A673 (cell line): ENCODE data around the gene ASB15. TPM values are rescaled to one million over a fixed set of nuclear protein-coding genes. Genes with fewer than 3 reads are reported as not detected.

Experiments used
- BruUV-seq: library from RNA; stranded (reverse); fragments of 400-500 nt; replicated peaks from 2 replicates; lab custom pipeline; 2021; lab: Mats Ljungman, UMichigan
- CTCF ChIA-PET: fragments of 300-600 bp; sonication (Branson Sonifier 250); formaldehyde crosslinking; loops from one replicate; lab custom pipeline; 2022; ENCODE audit warnings: antibody characterized with exemption; lab: Charles Lee
- POLR2A ChIA-PET: fragments of 300-600 bp; sonication (Branson Sonifier 250); formaldehyde crosslinking; loops from one replicate; lab custom pipeline; 2022; ENCODE audit warnings: antibody characterized with exemption; ENCODE audit not compliant: low non-redundant PET; lab: Charles Lee
- DNase-seq: peaks from one replicate; pipeline ENCODE4 v3.0.0-alpha.2; 2015; ENCODE audit warnings: low spot score
- H3K27ac ChIP-seq: fragments of 200-600 bp; sonication (generic); 2 replicates; pipeline ENCODE4 v1.5.1; 2016; ENCODE audit warnings: mixed run types, low read depth, mild to moderate bottlenecking, mixed read lengths, antibody characterized with exemption, low read length; ENCODE audit not compliant: poor library complexity, severe bottlenecking
- H3K27me3 ChIP-seq: fragments of 200-600 bp; sonication (generic); replicated peaks from 2 replicates; pipeline ENCODE4 v1.6.1; 2017; ENCODE audit warnings: mixed run types, low read depth, mild to moderate bottlenecking, mixed read lengths, antibody characterized with exemption, low read length; ENCODE audit not compliant: insufficient read depth, poor library complexity
- H3K36me3 ChIP-seq: fragments of 200-600 bp; sonication (generic); 2 replicates; pipeline ENCODE4 v1.6.1; 2016; ENCODE audit warnings: mixed run types, mild to moderate bottlenecking, mixed read lengths, antibody characterized with exemption, low read length; ENCODE audit not compliant: insufficient read depth, poor library complexity, severe bottlenecking
- H3K4me1 ChIP-seq: fragments of 200-600 bp; sonication (generic); 2 replicates; pipeline ENCODE4 v1.6.1; 2017; ENCODE audit warnings: mixed run types, mild to moderate bottlenecking, mixed read lengths, antibody characterized with exemption, low read length; ENCODE audit not compliant: insufficient read depth, poor library complexity, severe bottlenecking
- H3K4me3 ChIP-seq: fragments of 200-600 bp; sonication (generic); 2 replicates; pipeline ENCODE4 v1.5.1; 2016; ENCODE audit warnings: low read depth, mixed run types, mild to moderate bottlenecking, mixed read lengths, low read length; ENCODE audit not compliant: poor library complexity, severe bottlenecking
- H3K9me3 ChIP-seq: fragments of 200-600 bp; sonication (generic); 2 replicates; pipeline ENCODE4 v1.6.1; 2016; ENCODE audit warnings: mixed run types, low read depth, mild to moderate bottlenecking, mixed read lengths, antibody characterized with exemption, low read length; ENCODE audit not compliant: poor library complexity, severe bottlenecking
- CTCF ChIP-seq: fragments of 300-800, 200-600 bp; sonication (generic); conservative IDR thresholded peaks from 2 replicates; pipeline ENCODE4 v1.5.1; 2017; ENCODE audit warnings: low read depth, mild to moderate bottlenecking, antibody characterized with exemption, low read length, moderate library complexity, mixed read lengths
- EZH2 ChIP-seq: fragments of 200-600 bp; sonication (generic); IDR thresholded peaks from 2 replicates; pipeline ENCODE4 v1.6.1; 2017; ENCODE audit warnings: borderline replicate concordance, low read depth, mild to moderate bottlenecking, mixed read lengths, antibody characterized with exemption, low read length; ENCODE audit not compliant: poor library complexity, severe bottlenecking
- intact Hi-C: fragments of 100-400 bp; cut with micrococcal nuclease; formaldehyde crosslinking; loops from one replicate; pipeline ENCODE4 v1.10.0; 2022; ENCODE audit not compliant: unreplicated experiment
- total RNA-seq: library from RNA; stranded (reverse); gene quantifications from 2 replicates; pipeline ENCODE4 v1.2.3, GENCODE V29; 2021

ASB15 gene
- total RNA-seq, 1 experiment from 2014 or later = not detected

- POLR2A ChIA-PET = no interaction called here
- Histone ChIP-seq H3K9me3 (no peaks in the 10 kb centered on the region), H3K4me3 (no peak overlapping the region), H3K27ac (no peak overlapping the region), H3K36me3 (no peaks in the 10 kb centered on the region), H3K27me3 (no peaks in the 10 kb centered on the region), H3K4me1 (no peaks in the 10 kb centered on the region)
- CTCF ChIA-PET = no interaction called here
- DNase-seq = no peak
- intact Hi-C loops = loop anchor here (10.0 kb wide), 1 partner anchor 128 kb away; no protein-coding TSS in a partner anchor
- no peak for TF ChIP-seq EZH2
- no peak for TF ChIP-seq CTCF
- no TSS peak for BruUV-seq
Measured at GRCh38 chr7:123622660-123623386, 21.2 kb downstream of the ASB15 start.

GRCh38 chr7:123624527-123625183 lies 23.0 kb downstream of the ASB15 start:
- ChIA-PET POLR2A (no interaction called here), CTCF (interaction anchor here (1.0 kb wide), 1 partner anchor 130 kb away, joined by 4 read pairs; no protein-coding TSS in a partner anchor)
- Histone ChIP-seq H3K4me3 (no peak overlapping the region), H3K9me3 (no peaks in the 10 kb centered on the region), H3K27ac (no peak overlapping the region), H3K27me3 (no peaks in the 10 kb centered on the region), H3K4me1 (no peaks in the 10 kb centered on the region), H3K36me3 (no peaks in the 10 kb centered on the region)
- no TSS peak for BruUV-seq
- intact Hi-C loops = loop anchor here (10.0 kb wide), 1 partner anchor 130 kb away; no protein-coding TSS in a partner anchor
- TF ChIP-seq EZH2 (no peak), CTCF (peak; percentile 69)
- peak; percentile 42 for DNase-seq

GRCh38 chr7:123625254-123625653 lies 23.6 kb downstream of the ASB15 start:
- Histone ChIP-seq H3K4me1 (no peaks in the 10 kb centered on the region), H3K27me3 (no peaks in the 10 kb centered on the region), H3K27ac (no peak overlapping the region), H3K9me3 (no peaks in the 10 kb centered on the region), H3K4me3 (no peak overlapping the region), H3K36me3 (no peaks in the 10 kb centered on the region)
- TF ChIP-seq EZH2 = no peak
- TF ChIP-seq CTCF = no peak
- ChIA-PET CTCF (no interaction called here), POLR2A (no interaction called here)
- DNase-seq = no peak
- intact Hi-C loops = loop anchor here (10.0 kb wide), 1 partner anchor 130 kb away; no protein-coding TSS in a partner anchor
- no TSS peak for BruUV-seq
